Ishikawa (cell line): ENCODE results near the gene MARCHF7.

ENCODE experiments used
- FOXM1 ChIP-seq: IDR thresholded peaks from 2 replicates; pipeline ENCODE4 v1.6.1; 2012; ENCODE audit warnings: low read depth, borderline replicate concordance
- MAX ChIP-seq: IDR thresholded peaks from 2 replicates; pipeline ENCODE4 v1.6.1; 2012
- TAF1 ChIP-seq: IDR thresholded peaks from 2 replicates; pipeline ENCODE4 v1.6.1; 2012; ENCODE audit warnings: low read depth, mild to moderate bottlenecking
- ZBTB7A ChIP-seq: IDR thresholded peaks from 2 replicates; pipeline ENCODE4 v1.6.1; 2012; ENCODE audit warnings: low read depth

- TF ChIP-seq MAX (no peak), ZBTB7A (no peak), TAF1 (no peak), FOXM1 (no peak)
Observed at GRCh38 chr2:159758686-159759085, 46.4 kb downstream of the MARCHF7 start.
